HG03280 (cell line): ENCODE results near the gene PRR16.
A peak's percentile ranks its signal among the peaks of the same experiment; 100 is the strongest.
"Not testable (repeated sequence)": the region's sequence is repeated elsewhere in the genome, so short reads cannot be mapped to it uniquely, and the experiment has no call there.

Experiments used
- ATAC-seq: cut with Tn5 transposase; IDR thresholded peaks from one replicate; pipeline ENCODE4 v1.9.1; 2021; ENCODE audit warnings: mild to moderate bottlenecking, moderate library complexity; ENCODE audit not compliant: unreplicated experiment

PRR16 gene

GRCh38 chr5:120631611-120632010, 167.5 kb downstream of the PRR16 start:
- ATAC-seq = no peak

GRCh38 chr5:120632430-120632829, 168.3 kb downstream of the PRR16 start:
- no peak for ATAC-seq

DNA sequence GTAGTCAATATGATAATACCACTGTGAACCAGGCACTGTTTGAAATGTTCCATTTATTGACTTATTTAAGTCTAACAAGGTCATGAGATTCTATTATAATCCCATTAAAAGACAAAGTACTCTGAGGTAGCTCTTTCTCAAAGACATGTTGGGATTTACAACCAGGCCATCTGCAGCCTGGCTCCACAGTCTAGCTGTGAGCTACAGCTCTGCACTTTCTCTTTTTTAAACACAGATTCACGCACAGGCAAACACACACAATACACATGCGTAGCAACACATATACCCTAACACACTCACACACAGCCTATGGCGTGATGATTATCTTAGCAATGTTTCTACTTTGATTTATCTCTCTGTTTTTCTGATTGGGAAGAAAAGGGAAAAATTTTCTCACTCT, 174.3 kb downstream of the PRR16 start:
- ATAC-seq = no peak

DNA sequence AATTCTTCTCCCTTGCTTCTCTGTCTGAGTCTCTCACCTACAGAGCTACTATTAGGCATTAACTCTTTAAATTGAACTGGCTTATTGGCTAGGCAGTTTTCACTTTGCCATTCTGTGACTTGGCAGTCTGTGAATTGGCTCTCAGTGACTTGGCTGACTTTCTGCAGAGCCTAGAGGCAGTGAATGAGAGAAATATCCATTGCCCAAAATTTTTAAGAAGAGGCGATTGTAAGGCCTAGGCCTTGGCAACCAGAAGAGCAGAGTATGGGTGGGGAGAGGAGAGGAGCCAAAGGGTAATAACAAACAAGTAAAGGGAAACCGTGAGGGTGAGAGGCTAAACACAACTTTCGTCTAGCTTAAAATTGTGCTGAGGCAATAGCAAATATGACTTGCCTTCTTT, 176.7 kb downstream of the PRR16 start:
- ATAC-seq = no peak

DNA sequence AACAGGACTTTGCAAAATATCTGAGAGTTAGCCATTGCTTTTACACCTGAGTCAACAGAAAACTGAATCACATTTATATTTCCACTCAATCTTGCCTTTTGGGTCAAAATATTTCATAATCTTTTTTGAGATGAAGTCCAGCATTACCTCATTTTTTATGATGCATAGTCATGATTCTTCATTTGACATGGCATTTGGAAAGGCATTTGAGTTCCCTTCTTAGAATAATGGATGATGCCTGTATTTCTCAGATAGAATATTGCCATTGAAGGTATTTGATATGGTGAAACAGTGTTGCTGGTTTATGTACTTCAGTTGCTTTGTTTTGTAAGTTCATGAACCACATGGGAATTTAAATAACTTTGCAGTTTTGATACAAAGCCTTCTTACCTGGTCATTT, 180.4 kb downstream of the PRR16 start:
- ATAC-seq = no peak

- ATAC-seq = peak; percentile 70
Measured at GRCh38 chr5:120655828-120656435, 191.8 kb downstream of the PRR16 start.

DNA sequence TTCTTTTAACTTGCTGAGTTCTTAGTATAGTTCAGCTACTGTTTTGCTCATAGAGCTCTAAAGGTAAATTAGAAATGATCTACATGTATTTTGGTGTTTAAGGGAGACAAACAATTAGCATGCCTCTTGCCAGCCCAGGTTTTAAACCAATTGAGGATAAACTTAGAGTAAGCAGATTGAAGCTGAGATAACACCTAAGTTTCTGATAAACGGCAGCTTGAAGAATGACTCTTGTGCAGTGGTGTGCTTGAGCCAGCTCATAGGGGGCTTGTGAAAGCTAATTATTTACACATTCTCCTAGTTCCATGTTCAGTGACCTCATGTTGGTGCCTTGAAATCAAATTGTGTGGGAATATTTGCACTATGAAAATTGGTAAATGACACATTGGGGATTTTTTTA, 193.0 kb downstream of the PRR16 start:
- ATAC-seq = no peak

GRCh38 chr5:120677481-120677880, 213.4 kb downstream of the PRR16 start:
- ATAC-seq = no peak

DNA sequence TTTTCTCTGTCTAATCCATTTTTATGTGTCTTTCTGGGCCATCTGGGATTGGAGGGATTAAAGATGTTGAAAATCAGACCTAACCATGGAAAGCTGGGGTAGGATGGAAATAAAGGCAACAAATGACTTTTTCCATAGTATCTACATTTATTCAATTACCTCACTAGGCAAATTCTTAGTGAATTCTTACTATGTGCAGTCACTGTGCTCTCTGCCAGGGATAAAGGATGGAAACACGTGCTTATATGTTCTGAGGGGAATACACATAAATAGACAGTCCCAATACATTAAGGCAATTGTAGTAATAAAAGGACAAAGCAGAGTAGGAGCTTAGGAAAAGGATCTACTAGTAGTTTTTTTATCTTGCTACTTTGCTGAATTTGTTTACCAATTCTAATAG, 214.2 kb downstream of the PRR16 start:
- no peak for ATAC-seq

DNA sequence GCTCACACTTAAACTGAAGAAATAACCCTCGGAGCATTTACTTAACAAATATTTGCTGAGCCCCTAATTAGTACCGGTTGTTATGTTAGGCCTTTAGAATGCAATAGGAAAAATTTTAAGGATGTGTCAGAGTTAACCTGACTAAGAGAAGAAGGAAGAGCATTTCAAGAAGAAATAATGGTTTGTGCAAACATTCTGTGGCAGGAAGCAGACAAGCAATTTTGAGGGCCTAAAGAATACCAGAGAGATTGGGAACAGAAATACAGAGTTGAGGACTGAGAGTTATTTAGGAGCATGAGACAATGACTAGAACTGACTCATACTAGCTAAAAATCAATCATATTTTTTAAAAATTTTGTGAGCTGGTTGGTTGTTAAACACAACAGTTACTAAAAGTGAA, 218.8 kb downstream of the PRR16 start:
- no peak for ATAC-seq

GRCh38 chr5:120683580-120683979, 219.5 kb downstream of the PRR16 start:
- ATAC-seq = no peak

DNA sequence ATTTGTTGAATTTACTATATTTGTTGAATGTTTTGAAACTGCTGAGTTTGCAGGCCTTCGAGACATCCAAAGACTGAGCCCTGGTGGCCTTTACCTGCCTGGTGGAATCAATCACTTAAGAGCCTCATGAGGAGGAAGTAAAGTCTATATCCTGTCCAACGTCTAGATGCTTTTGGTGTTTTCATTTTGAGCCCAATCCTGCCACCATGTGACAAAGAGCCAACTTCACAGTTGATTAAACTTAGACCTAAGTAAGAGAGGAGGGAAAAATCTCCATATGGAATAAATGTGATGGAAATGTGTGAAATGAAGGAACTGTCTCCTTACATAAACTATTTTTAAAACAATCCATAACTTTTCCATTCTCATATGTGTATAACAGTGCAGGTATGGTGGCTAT, 220.1 kb downstream of the PRR16 start:
- no peak for ATAC-seq

DNA sequence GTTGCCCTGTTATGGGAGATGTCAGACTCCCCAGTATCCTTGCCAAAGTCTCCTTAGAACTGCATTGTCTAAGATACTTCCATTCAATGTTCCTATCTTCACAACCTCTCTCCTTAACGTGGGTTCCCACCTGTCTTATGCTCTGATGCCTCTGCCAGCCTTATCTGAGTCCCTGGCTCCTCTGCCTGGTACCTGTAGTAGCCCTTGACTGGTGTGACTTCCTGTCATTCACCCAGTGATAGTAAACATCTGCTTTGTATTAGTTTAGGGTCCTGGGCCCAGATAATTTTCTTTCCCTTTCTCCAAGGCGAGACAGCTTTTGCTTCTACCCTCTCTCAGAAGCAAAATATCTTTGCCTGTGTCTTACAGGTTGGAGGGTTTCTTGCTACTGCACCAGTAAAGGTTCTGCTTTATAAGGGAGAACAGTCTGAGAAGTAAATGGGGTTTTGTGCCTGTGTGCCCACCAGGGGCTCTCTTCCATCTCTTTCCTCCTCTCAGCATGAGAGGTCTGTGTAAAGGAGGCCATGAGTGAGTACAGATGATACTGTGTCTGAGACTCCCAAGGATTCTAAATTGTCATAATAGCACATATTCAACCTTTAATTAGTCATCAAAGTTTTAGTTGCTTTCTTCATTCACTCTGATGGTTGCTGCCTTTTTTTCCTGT, 220.8 kb downstream of the PRR16 start:
- no peak for ATAC-seq

- no peak for ATAC-seq
Measured at GRCh38 chr5:120690621-120691407, 226.7 kb downstream of the PRR16 start.

DNA sequence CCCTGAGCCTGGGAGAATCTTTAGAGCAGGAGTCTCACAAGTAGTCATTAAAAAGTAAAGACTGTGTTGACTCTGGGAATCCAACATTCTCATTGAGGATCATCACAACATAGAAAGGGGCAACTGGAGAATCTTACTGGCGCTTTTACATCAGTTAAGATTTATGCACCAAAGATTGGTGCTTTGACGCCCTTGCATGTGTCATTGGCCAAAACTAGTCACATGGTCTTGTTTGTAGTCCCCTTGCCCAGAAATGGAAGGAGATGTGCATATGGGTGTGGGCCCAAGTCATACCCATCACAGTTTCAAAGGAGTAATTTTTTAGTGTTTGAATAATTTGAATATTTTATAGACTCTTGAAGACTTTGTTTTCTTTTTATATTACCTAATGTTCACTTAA, 228.2 kb downstream of the PRR16 start:
- ATAC-seq = no peak

DNA sequence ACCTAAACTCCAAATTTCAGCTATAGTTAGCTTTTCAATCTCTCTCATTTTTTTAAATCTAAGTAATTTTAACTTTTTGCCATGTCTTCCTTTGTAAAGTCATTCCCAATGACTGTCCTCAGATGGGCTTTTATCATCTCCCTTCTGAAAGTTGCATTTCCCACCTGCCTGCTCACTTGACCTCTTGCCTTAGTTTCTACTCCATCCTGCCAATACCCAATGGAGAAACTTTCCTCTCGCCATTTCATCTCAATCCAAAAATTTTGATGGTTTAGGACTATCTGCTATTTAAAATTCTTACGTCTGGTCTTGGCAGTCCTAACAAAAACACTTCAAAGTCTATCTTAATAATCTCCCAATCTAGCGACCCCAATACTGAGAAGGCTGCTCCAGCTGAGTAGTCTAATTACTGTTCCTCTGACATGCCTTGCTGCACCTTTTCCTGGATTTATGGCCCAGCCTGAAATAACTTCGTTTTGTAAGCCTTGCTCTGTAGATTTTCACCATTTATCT, 231.3 kb downstream of the PRR16 start:
- ATAC-seq = no peak

DNA sequence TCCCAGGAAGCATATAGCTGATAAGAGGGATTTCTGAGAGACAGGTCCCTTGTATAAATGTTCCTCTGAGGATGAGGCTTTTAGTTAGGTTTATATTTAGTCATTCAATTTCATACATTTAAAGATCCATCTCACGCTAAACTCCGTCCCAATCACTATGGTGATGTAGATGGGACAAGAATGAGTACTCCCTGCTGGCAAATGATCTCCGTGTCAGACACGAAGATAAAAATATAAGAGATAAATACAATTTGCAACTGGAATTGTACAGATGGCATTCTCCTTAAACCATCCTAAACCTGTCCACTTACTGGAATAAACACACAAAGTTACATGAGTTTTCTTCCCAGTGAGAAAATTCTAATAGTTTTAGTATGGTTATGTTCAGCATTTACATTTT, 233.0 kb downstream of the PRR16 start:
- no peak for ATAC-seq

- not testable (repeated sequence) for ATAC-seq
Measured at GRCh38 chr5:120697670-120698327, 233.7 kb downstream of the PRR16 start.

GRCh38 chr5:120700653-120701052, 236.6 kb downstream of the PRR16 start:
- ATAC-seq = not testable (repeated sequence)

- not testable (repeated sequence) for ATAC-seq
Measured at GRCh38 chr5:120702817-120703538, 238.9 kb downstream of the PRR16 start.
